GM12878 (cell line): ENCODE data around the gene CCR8. TPM values are rescaled to one million over a fixed set of nuclear protein-coding genes. Genes with fewer than 3 reads are reported as not detected.
A peak's percentile ranks its signal among the peaks of the same experiment; 100 is the strongest.

Source experiments
- CBX5 ChIP-seq: sonication (generic); IDR thresholded peaks from 2 replicates; pipeline ENCODE4 v1.6.1; 2016; ENCODE audit warnings: low read depth, moderate library complexity, mild to moderate bottlenecking, inconsistent platforms
- CEBPB ChIP-seq, 2 experiments: fragments of 150-350 bp in 1 of 2; IDR thresholded peaks; 2 replicates each; pipeline ENCODE4 v1.6.1; 2012 to 2014; ENCODE audit warnings: low read depth in 2 of 2, low read length in 2 of 2, borderline replicate concordance in 1 of 2, inconsistent platforms in 1 of 2
- CEBPZ ChIP-seq: fragments of 150-350 bp; IDR thresholded peaks from 2 replicates; pipeline ENCODE4 v1.6.1; 2016; ENCODE audit warnings: low read depth, low read length
- ESRRA ChIP-seq: IDR thresholded peaks from 2 replicates; pipeline ENCODE4 v1.6.1; 2012; ENCODE audit warnings: mild to moderate bottlenecking, low read length, improper control_type of control experiment
- EZH2 ChIP-seq: IDR thresholded peaks from 2 replicates; pipeline ENCODE4 v1.6.1; 2012; ENCODE audit warnings: low read depth, mild to moderate bottlenecking, control low read depth, inconsistent platforms, low read length, borderline replicate concordance; ENCODE audit not compliant: control insufficient read depth
- HCFC1 ChIP-seq: fragments of 150-350 bp; IDR thresholded peaks from 2 replicates; pipeline ENCODE4 v1.6.1; 2014; ENCODE audit warnings: low read length
- IKZF1 ChIP-seq: fragments of 450-650 bp; conservative IDR thresholded peaks from 2 replicates; pipeline ENCODE4 v1.6.1; 2017; ENCODE audit warnings: antibody characterized with exemption, mild to moderate bottlenecking
- KDM1A ChIP-seq: fragments of 200-600 bp; sonication (generic); IDR thresholded peaks from 2 replicates; pipeline ENCODE4 v1.6.1; 2016; ENCODE audit warnings: borderline replicate concordance
- MEF2B ChIP-seq: fragments of 450-650 bp; IDR thresholded peaks from 2 replicates; pipeline ENCODE4 v1.6.1; 2018; ENCODE audit warnings: mild to moderate bottlenecking, moderate library complexity; ENCODE audit not compliant: partially characterized antibody, poor library complexity, severe bottlenecking
- NBN ChIP-seq: fragments of 450-650 bp; IDR thresholded peaks from 2 replicates; pipeline ENCODE4 v1.6.1; 2016
- NFXL1 ChIP-seq: fragments of 450-650 bp; IDR thresholded peaks from 2 replicates; pipeline ENCODE4 v1.6.1; 2017; ENCODE audit warnings: antibody characterized with exemption, mild to moderate bottlenecking, borderline replicate concordance
- NFYA ChIP-seq: IDR thresholded peaks from 2 replicates; pipeline ENCODE4 v1.6.1; 2011; ENCODE audit warnings: low read depth, mild to moderate bottlenecking, low read length, improper control_type of control experiment, borderline replicate concordance
- NFYB ChIP-seq: IDR thresholded peaks from 2 replicates; pipeline ENCODE4 v1.6.1; 2011; ENCODE audit warnings: low read depth, mild to moderate bottlenecking, low read length, improper control_type of control experiment, moderate library complexity; ENCODE audit not compliant: insufficient read depth
- NRF1 ChIP-seq: conservative IDR thresholded peaks from 2 replicates; pipeline ENCODE4 v1.6.1; 2011; ENCODE audit warnings: mild to moderate bottlenecking, low read depth, low read length, improper control_type of control experiment
- PKNOX1 ChIP-seq: fragments of 450-650 bp; IDR thresholded peaks from 2 replicates; pipeline ENCODE4 v1.6.1; 2016; ENCODE audit warnings: mild to moderate bottlenecking
- RB1 ChIP-seq: fragments of 450-650 bp; formaldehyde crosslinking; IDR thresholded peaks from 2 replicates; pipeline ENCODE4 v1.6.1; 2017; ENCODE audit warnings: mild to moderate bottlenecking, borderline replicate concordance
- RUNX3 ChIP-seq: IDR thresholded peaks from 2 replicates; pipeline ENCODE4 v1.6.1; 2012; ENCODE audit warnings: low read length, inconsistent platforms
- STAT3 ChIP-seq: IDR thresholded peaks from 2 replicates; pipeline ENCODE4 v1.6.1; 2011; ENCODE audit warnings: low read depth, low read length, improper control_type of control experiment
- TCF3 ChIP-seq: IDR thresholded peaks from 2 replicates; pipeline ENCODE4 v1.6.1; 2012; ENCODE audit warnings: low read depth, mild to moderate bottlenecking, low read length, borderline replicate concordance; ENCODE audit not compliant: insufficient read depth
- WRNIP1 ChIP-seq: IDR thresholded peaks from 2 replicates; pipeline ENCODE4 v1.6.1; 2011; ENCODE audit warnings: low read depth, low read length, improper control_type of control experiment, borderline replicate concordance
- ZSCAN29 ChIP-seq: fragments of 450-650 bp; IDR thresholded peaks from 2 replicates; pipeline ENCODE4 v1.6.1; 2017; ENCODE audit warnings: mild to moderate bottlenecking, moderate library complexity
- polyA plus RNA-seq, 11 experiments: library from polyadenylated mRNA; depleted of rRNA in 4 of 11; unstranded in 6 of 11; stranded (reverse) in 5 of 11; fragments of >200 nt; fragmentation: Nextera tagmentation in 4 of 11; fragmentation: Illumina TruSeq in 1 of 11; extraction: Ambion mirVana in 4 of 11; extraction: Trizol in 1 of 11; gene quantifications; 1 replicate in 1 of 11; 2 replicates in 10 of 11; pipeline versions ENCODE4 v1.2.1 to v1.2.3, GENCODE V29; 2011 to 2016; ENCODE audit warnings: inconsistent platforms in 2 of 11, missing spikeins in 2 of 11, low read depth in 1 of 11
- total RNA-seq, 4 experiments: library from RNA; depleted of rRNA in 3 of 4; stranded (reverse); fragments of >200 nt in 3 of 4; fragmentation: Illumina TruSeq in 1 of 4; extraction: Trizol in 1 of 4; gene quantifications; 2 replicates each; pipeline versions ENCODE4 v1.2.1 to v1.2.3, GENCODE V29; 2013 to 2021
- TF ChIP-seq, protein P1 (sequence below): IDR thresholded peaks from 2 replicates; pipeline ENCODE4 v1.6.1; 2012; ENCODE audit warnings: mild to moderate bottlenecking, low read depth, low read length
- TF ChIP-seq, protein P2 (sequence below): fragments of 150-350 bp; IDR thresholded peaks from 2 replicates; pipeline ENCODE4 v1.6.1; 2014; ENCODE audit warnings: mild to moderate bottlenecking, low read depth, low read length

Gene CCR8
- total and polyA plus RNA-seq, 10 of the 15 experiments (the other 5 are each of a cell fraction or from before 2014, with no cell fraction given): 5.2 to 28.8 (median 15.6) TPM

DNA sequence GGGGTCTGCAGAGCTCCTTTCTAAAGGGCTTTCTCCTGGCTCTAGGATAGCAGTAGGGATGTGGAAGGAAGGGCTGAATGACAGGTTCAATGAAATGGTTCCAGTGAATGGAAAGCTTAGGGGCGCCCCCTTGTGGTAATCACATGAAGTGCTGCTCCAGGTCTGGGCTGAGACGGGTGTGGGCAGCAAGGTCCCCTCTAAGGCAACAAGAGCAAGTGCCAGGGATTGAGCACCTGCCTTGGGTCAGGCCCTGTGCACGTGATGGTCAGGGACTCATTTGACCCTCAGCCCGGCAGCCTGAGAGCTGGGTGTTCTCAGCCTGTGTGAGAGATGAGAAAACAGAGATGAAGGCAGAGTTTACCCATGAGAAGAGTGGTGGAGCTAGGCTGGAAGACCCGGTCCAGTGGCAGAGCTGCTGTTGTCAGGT, 37.6 kb upstream of the CCR8 start (continued):
- no peak for TF ChIP-seq MEF2B
- TF ChIP-seq RB1: no peak
- TF ChIP-seq HCFC1: no peak
- no peak for TF ChIP-seq KDM1A
- no peak for TF ChIP-seq CBX5
- 0 out of 2 replicates have a peak, but pooled peaks have one; percentile 22 for TF ChIP-seq IKZF1
- peak; percentile 31; the same call in 1 of the 2 replicates for TF ChIP-seq RUNX3
- TF ChIP-seq CEBPZ: no peak
- TF ChIP-seq NFYB: no peak
- TF ChIP-seq ZSCAN29: no peak
- no peak for TF ChIP-seq NFXL1
- no peak for TF ChIP-seq NBN
- TF ChIP-seq, protein P1, sequence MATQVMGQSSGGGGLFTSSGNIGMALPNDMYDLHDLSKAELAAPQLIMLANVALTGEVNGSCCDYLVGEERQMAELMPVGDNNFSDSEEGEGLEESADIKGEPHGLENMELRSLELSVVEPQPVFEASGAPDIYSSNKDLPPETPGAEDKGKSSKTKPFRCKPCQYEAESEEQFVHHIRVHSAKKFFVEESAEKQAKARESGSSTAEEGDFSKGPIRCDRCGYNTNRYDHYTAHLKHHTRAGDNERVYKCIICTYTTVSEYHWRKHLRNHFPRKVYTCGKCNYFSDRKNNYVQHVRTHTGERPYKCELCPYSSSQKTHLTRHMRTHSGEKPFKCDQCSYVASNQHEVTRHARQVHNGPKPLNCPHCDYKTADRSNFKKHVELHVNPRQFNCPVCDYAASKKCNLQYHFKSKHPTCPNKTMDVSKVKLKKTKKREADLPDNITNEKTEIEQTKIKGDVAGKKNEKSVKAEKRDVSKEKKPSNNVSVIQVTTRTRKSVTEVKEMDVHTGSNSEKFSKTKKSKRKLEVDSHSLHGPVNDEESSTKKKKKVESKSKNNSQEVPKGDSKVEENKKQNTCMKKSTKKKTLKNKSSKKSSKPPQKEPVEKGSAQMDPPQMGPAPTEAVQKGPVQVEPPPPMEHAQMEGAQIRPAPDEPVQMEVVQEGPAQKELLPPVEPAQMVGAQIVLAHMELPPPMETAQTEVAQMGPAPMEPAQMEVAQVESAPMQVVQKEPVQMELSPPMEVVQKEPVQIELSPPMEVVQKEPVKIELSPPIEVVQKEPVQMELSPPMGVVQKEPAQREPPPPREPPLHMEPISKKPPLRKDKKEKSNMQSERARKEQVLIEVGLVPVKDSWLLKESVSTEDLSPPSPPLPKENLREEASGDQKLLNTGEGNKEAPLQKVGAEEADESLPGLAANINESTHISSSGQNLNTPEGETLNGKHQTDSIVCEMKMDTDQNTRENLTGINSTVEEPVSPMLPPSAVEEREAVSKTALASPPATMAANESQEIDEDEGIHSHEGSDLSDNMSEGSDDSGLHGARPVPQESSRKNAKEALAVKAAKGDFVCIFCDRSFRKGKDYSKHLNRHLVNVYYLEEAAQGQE: no peak
- TF ChIP-seq NFYA: no peak
- TF ChIP-seq, protein P2, sequence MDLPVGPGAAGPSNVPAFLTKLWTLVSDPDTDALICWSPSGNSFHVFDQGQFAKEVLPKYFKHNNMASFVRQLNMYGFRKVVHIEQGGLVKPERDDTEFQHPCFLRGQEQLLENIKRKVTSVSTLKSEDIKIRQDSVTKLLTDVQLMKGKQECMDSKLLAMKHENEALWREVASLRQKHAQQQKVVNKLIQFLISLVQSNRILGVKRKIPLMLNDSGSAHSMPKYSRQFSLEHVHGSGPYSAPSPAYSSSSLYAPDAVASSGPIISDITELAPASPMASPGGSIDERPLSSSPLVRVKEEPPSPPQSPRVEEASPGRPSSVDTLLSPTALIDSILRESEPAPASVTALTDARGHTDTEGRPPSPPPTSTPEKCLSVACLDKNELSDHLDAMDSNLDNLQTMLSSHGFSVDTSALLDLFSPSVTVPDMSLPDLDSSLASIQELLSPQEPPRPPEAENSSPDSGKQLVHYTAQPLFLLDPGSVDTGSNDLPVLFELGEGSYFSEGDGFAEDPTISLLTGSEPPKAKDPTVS: no peak
- no peak for TF ChIP-seq NRF1
- no peak for TF ChIP-seq STAT3
- TF ChIP-seq ESRRA: no peak
- TF ChIP-seq WRNIP1: no peak
- TF ChIP-seq CEBPB (IDR thresholded peaks at IDR 0.05; ENCODE audit: borderline replicate concordance in 1 of 2, low read depth in 2 of 2, low read length in 2 of 2): no peak
- peak; percentile 65 for TF ChIP-seq PKNOX1
- no peak for TF ChIP-seq EZH2
- TF ChIP-seq TCF3: no peak
